H7 (cell line): ENCODE measurements around the gene POLR1E. TPM values are rescaled to one million over a fixed set of nuclear protein-coding genes. Genes with fewer than 3 reads are reported as not detected.
"Not testable (repeated sequence)": the region's sequence is repeated elsewhere in the genome, so short reads cannot be mapped to it uniquely, and the experiment has no call there.

Experiments
- DNase-seq: peaks from one replicate; pipeline ENCODE4 v3.0.0; 2012
- H3K27me3 ChIP-seq: 2 replicates; pipeline ENCODE4 v1.6.0; 2011; ENCODE audit warnings: mild to moderate bottlenecking, low read length; ENCODE audit not compliant: control insufficient read depth, insufficient read depth
- H3K36me3 ChIP-seq: replicated peaks from 2 replicates; pipeline ENCODE4 v1.5.1; 2011; ENCODE audit warnings: low read length; ENCODE audit not compliant: control insufficient read depth, insufficient read depth
- H3K4me3 ChIP-seq: 2 replicates; pipeline ENCODE4 v1.5.1; 2011; ENCODE audit warnings: low read depth, mild to moderate bottlenecking, control low read depth, low read length, moderate library complexity; ENCODE audit not compliant: insufficient read depth
- total RNA-seq: library from RNA; depleted of rRNA; stranded (reverse); fragments of >200 nt; shearing (Covaris generic); gene quantifications from 2 replicates; pipeline ENCODE4 v1.2.3, GENCODE V29; 2014

The POLR1E gene
- total RNA-seq, 1 experiment from 2014 or later, result 33.5 TPM

DNA sequence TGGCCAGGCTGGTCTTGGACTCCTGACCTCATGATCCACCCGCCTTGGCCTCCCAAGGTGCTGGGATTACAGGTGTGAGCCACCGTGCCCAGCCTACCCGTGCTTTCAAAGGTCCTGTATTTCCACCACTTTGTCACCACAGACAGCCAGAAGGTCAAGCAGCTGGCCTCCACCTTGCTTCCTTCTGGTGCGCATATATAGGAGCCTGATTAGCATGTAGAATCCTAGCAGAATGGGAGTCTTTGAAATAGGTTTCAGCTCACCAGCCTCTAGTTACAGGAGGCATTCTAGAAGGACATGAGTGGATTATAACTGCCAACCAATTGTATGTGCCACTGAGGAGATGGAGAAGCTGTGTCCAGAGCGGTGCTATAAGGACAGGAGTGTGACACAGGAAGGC is 18.9 kb downstream of the POLR1E start:
- Histone ChIP-seq H3K27me3 (no peaks in the 10 kb centered on the region), H3K4me3 (no peak overlapping the region), H3K36me3 (peaks cover 27% of the 10 kb centered on the region)
- no peak for DNase-seq

DNA sequence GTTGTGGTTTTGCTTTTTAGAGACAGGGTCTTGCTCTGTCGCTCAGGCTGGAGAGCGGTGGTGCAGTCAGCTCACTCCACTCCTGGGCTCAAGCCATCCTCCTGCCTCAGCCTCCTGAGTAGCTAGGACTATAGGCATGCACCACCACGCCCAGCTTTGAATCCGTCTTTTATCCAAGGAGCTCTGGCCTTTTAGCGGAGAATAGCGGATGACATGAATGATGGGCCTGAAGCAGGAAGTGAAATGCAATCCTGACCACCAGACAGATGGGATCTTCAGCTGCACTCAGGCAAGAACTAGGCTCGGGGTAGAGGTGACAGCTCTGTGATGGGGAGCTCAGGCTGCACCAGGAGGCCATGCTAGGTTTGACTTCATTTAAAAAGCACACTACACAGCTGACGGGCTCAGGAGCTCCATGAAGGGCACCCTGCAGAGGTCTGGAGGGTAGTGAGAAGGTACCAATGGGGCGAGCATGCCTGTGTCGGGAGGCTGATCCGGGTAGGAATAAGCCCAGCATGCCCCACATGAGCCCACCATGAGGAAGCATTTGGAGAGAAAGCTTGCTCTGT is 21.9 kb downstream of the POLR1E start:
- DNase-seq, result no peak
- no peak overlapping the region for H3K4me3 ChIP-seq
- H3K27me3 ChIP-seq, result no peaks in the 10 kb centered on the region
- peaks cover 11% of the 10 kb centered on the region for H3K36me3 ChIP-seq

DNA sequence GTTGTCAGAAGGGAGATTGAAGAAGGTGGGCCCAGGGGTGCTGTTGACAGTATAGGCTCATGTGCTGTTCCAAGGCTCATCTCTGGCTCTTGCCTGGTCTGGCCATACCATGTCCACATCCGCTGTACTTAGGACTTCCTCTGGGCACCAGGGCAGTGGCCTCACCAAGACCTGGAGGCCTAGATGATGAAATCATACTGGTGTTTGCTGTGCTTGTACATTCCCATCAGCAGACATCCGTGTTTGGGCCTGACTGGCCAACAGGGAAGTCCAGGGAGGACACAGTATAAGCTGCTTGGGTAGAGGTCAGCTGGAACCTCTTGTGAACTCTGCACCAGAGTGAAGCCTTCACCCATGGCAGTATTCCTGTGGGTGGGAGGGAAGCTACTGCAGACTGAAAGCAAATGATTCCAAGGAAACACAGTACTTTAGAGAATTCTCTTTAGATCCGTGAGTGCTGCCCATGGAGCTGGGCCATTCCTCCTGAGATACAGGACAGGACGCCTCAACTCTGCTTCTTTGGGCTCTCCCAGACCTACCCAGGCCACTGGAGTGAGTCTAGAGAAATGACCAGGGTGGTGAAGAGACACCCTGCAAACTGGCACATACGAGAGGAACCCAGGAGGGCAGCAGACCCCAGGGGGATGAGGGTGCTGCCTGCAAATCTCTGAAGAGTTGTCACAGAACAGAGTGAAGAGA is 22.5 kb downstream of the POLR1E start:
- Histone ChIP-seq H3K27me3 (no peaks in the 10 kb centered on the region), H3K36me3 (peaks cover 7% of the 10 kb centered on the region), H3K4me3 (no peak overlapping the region)
- peak; percentile 5 for DNase-seq

DNA sequence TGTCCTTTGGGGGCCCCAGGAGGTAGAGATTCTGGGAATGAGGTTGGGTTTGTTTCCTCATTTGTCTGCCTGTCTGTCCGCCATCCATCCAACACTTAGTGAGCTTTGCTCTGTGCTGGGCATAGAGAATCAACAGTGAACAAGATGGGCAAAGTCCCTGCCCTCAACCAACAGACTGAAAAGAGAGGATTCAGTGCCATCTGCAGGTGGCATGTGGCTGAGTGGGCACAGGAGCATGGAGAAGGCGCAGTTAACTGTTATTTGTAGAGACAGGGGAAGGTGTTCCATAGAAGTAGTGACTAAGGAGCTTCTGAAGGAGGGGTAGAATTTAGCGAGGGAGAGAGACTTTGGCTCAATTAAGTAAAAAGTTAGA is 23.1 kb downstream of the POLR1E start:
- Histone ChIP-seq H3K27me3 (no peaks in the 10 kb centered on the region), H3K36me3 (peaks cover 5% of the 10 kb centered on the region), H3K4me3 (no peak overlapping the region)
- no peak for DNase-seq

DNA sequence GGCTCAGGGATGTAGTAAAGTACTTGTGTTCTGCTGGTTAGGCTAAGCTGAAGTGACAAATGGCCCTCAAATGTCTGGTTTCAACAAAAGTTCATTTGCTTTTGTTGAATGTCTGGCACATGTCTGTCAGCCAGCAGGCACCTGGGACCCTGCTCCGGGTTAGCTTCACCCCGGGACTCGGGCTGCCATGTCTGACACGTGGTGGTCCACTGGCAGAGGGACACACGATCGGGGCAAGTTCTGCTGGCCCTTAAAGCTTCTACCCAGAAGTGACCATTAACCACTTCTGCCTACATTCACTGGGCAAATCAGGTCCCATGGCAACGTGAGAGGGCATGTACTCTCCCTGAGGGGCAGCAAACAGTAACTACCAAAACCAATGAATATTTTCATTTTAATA is 23.8 kb downstream of the POLR1E start:
- Histone ChIP-seq H3K36me3 (peaks cover 3% of the 10 kb centered on the region), H3K27me3 (no peaks in the 10 kb centered on the region), H3K4me3 (no peak overlapping the region)
- peak; percentile 2 for DNase-seq

- not testable (repeated sequence) for H3K36me3 ChIP-seq, DNase-seq, H3K27me3 ChIP-seq, H3K4me3 ChIP-seq
These were observed 24.3 kb downstream of the POLR1E start for GRCh38 chr9:37510053-37510452.

DNA sequence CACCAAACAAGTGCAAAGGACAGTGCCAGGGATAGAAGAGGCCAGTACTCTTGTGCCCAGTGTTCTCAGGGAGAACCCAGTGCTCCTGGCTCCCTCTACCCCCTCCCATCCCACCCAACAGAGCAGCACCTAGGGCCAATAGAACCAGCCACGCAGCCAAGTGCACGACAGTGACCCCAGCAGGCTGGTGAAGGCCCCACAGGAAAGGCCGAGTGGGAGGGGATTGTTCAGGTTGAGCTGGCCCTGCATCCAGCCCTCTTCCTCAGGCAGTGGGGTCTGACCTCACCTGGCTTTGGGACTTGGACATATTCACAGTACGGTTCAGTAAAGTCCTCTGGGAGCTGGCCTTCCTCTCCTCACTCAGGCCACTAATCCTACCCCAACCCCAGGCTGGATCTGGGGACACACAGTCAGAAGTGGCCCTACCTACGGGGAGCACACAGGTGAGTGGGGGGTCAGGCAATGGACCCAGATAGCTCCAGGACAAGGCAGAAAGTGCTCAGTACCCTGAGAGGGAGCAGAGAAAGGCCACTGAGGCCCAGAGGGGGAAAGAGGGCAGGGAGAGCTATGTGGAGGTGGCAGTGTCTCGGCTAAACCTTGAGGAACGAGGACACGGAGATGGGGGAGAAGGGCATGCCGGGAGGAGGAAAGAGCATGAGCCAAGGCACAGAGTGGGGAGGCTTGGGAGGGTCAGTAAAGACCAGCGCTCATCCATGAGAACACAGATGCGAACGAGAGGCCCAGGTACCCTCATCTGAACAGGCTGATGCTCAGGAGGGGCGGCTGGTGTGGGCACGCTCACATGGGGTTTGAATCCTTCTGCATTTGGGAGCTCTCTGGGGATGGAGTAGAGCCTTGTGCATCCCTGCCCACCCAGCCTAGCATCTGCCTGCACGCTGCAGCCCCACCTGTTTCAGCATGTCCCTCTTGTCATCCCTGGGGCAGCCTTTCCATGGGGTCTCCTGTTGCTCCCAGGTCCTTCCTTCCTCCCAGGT is 25.6 kb downstream of the POLR1E start:
- peak; percentile 84 for DNase-seq
- H3K27me3 ChIP-seq, result no peaks in the 10 kb centered on the region

GRCh38 chr9:37512437-37512836 is 26.7 kb downstream of the POLR1E start:
- DNase-seq, result peak; percentile 22
- no peak overlapping the region for H3K4me3 ChIP-seq
- H3K36me3 ChIP-seq, result peaks cover 3% of the 10 kb centered on the region
- H3K27me3 ChIP-seq, result no peaks in the 10 kb centered on the region

More for the DNA sequence above, 25.6 kb downstream of the POLR1E start:
- H3K36me3 ChIP-seq, result peaks cover 3% of the 10 kb centered on the region
- no peak overlapping the region for H3K4me3 ChIP-seq

DNA sequence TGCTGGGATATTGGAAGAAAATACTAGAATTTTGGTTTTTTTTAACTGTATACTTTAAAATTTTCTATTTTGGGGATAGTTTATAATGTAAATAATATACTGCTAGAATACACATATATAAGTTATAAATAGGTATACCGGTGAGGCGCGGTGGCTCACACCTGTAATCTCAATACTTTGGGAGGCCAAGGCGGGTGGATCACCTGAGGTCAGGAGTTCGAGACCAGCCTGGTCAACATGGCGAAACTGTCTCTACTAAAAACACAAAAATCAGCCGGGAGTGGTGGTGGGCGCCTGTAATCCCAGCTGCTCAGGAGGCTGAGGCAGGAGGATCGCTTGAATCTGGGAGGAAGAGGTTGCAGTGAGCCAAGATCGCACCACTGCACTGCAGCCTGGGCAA is 28.7 kb downstream of the POLR1E start:
- not testable (repeated sequence) for H3K4me3 ChIP-seq, H3K27me3 ChIP-seq, H3K36me3 ChIP-seq, DNase-seq

- Histone ChIP-seq H3K27me3 (no peaks in the 10 kb centered on the region), H3K4me3 (no peak overlapping the region), H3K36me3 (no peaks in the 10 kb centered on the region)
- DNase-seq, result no peak
These were observed 29.3 kb downstream of the POLR1E start for GRCh38 chr9:37514999-37515398.

- Histone ChIP-seq H3K36me3 (no peaks in the 10 kb centered on the region), H3K4me3 (no peak overlapping the region), H3K27me3 (no peaks in the 10 kb centered on the region)
- no peak for DNase-seq
These were observed 30.0 kb downstream of the POLR1E start for GRCh38 chr9:37515620-37516258.

GRCh38 chr9:37517923-37518322 is 32.2 kb downstream of the POLR1E start:
- Histone ChIP-seq H3K27me3 (no peaks in the 10 kb centered on the region), H3K36me3 (peaks cover 3% of the 10 kb centered on the region; the same call in 1 of the 2 replicates), H3K4me3 (no peak overlapping the region)
- no peak for DNase-seq

DNA sequence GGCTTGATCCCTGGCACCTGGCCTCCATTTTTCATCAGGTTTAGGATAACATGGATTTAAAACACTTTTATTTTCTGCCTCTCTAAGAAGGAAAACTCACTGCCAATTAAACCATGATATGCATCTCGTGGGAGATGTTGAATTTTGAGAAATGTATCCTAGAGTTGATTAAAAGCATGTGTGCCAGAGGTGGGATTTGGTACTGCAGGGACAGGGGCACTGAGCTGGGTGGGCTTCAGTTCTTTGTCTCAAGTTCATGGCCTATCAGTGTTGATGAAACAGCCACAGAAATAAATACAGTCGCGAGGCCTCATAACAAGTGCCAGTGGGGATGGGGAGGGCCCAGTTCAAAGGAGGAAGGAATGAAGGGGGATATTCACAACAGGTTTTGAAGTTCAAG is 34.9 kb downstream of the POLR1E start:
- no peak for DNase-seq
- no peaks in the 10 kb centered on the region for H3K27me3 ChIP-seq
- H3K4me3 ChIP-seq, result no peak overlapping the region
- peaks cover 4% of the 10 kb centered on the region; the same call in 1 of the 2 replicates for H3K36me3 ChIP-seq

DNA sequence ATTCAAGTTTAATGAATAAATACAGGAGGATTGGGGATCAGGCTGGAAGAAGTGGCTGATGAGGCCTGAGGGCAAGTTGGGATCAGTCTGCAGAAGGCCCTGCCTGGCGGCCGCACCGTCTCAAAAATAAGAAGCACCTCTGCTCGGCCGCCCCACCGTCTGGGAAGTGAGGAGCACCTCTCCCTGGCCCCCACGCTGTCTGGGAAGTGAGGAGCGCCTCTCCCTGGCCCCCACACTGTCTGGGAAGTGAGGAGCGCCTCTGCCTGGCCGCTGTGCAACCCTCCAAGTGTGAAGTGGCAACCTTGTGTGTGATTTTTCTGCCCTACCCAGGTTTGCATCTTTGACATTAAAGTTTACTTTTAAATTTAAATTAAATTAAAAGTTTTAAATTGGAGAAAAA is 35.4 kb downstream of the POLR1E start:
- DNase-seq, result no peak
- Histone ChIP-seq H3K27me3 (no peaks in the 10 kb centered on the region), H3K36me3 (peaks cover 4% of the 10 kb centered on the region; the same call in 1 of the 2 replicates), H3K4me3 (no peak overlapping the region)
